GM21737 (cell line): ENCODE results near the gene DMBX1.

Experiments
- ATAC-seq: cut with Tn5 transposase; IDR thresholded peaks from one replicate; pipeline ENCODE4 v1.9.1; 2021; ENCODE audit warnings: mild to moderate bottlenecking, moderate library complexity; ENCODE audit not compliant: unreplicated experiment

Gene DMBX1

GRCh38 chr1:46458846-46459245 is 30.8 kb upstream of the DMBX1 start:
- no peak for ATAC-seq

- ATAC-seq, result no peak
Measured at GRCh38 chr1:46459315-46459714, 30.3 kb upstream of the DMBX1 start.

- ATAC-seq, result no peak
Measured at GRCh38 chr1:46461017-46461808, 28.4 kb upstream of the DMBX1 start.

GRCh38 chr1:46461809-46462448 is 27.7 kb upstream of the DMBX1 start:
- no peak for ATAC-seq

GRCh38 chr1:46464013-46464548 is 25.6 kb upstream of the DMBX1 start:
- no peak for ATAC-seq

GRCh38 chr1:46464915-46465314 is 24.7 kb upstream of the DMBX1 start:
- no peak for ATAC-seq

GRCh38 chr1:46465981-46466476 is 23.6 kb upstream of the DMBX1 start:
- ATAC-seq, result no peak

GRCh38 chr1:46466477-46467182 is 23.0 kb upstream of the DMBX1 start:
- ATAC-seq, result no peak

- ATAC-seq, result no peak
Measured at GRCh38 chr1:46467183-46467504, 22.5 kb upstream of the DMBX1 start.

GRCh38 chr1:46469881-46470280 is 19.8 kb upstream of the DMBX1 start:
- no peak for ATAC-seq

GRCh38 chr1:46471848-46472492 is 17.7 kb upstream of the DMBX1 start:
- ATAC-seq, result no peak

- no peak for ATAC-seq
Measured at GRCh38 chr1:46472498-46473181, 17.0 kb upstream of the DMBX1 start.

- ATAC-seq, result no peak
Measured at GRCh38 chr1:46473991-46474390, 15.6 kb upstream of the DMBX1 start.

- ATAC-seq, result no peak
Measured at GRCh38 chr1:46474570-46474969, 15.1 kb upstream of the DMBX1 start.

GRCh38 chr1:46476673-46477072 is 13.0 kb upstream of the DMBX1 start:
- no peak for ATAC-seq

- ATAC-seq, result no peak
Measured at GRCh38 chr1:46477153-46477929, 12.3 kb upstream of the DMBX1 start.

GRCh38 chr1:46478721-46479485 is 10.7 kb upstream of the DMBX1 start:
- no peak for ATAC-seq

- no peak for ATAC-seq
Measured at GRCh38 chr1:46479744-46480350, 9.8 kb upstream of the DMBX1 start.
